ENCODE results near the gene TJP1. TPM values are rescaled to one million over a fixed set of nuclear protein-coding genes. Genes with fewer than 3 reads are reported as not detected.
"Not testable (repeated sequence)": the region's sequence is repeated elsewhere in the genome, so short reads cannot be mapped to it uniquely, and the experiment has no call there.

The TJP1 gene
- total RNA-seq, 1 donor from 2014 or later: not detected

GRCh38 chr15:29676374-29676960, 145.8 kb downstream of the TJP1 start:
- peaks cover 28% of the 10 kb centered on the region for H3K27me3 Mint-ChIP-seq (ENCODE audit: low read depth)
- H3K4me1 Mint-ChIP-seq (ENCODE audit: low read depth); H3K36me3 Mint-ChIP-seq (ENCODE audit: low read depth); H3K9me3 Mint-ChIP-seq; intact Hi-C loops (cut with micrococcal nuclease); DNase-seq (ENCODE audit: low spot score); H3K4me3 Mint-ChIP-seq (ENCODE audit: low read depth); H3K27ac Mint-ChIP-seq: not testable (repeated sequence)

- no peak overlapping the region for H3K27ac Mint-ChIP-seq
- H3K4me1 Mint-ChIP-seq (ENCODE audit: low read depth): no peaks in the 10 kb centered on the region
- H3K36me3 Mint-ChIP-seq (ENCODE audit: low read depth): no peaks in the 10 kb centered on the region
- no peak for DNase-seq (ENCODE audit: low spot score)
- H3K27me3 Mint-ChIP-seq (ENCODE audit: low read depth): peaks cover 28% of the 10 kb centered on the region
- no peaks in the 10 kb centered on the region for H3K9me3 Mint-ChIP-seq
- no peak overlapping the region for H3K4me3 Mint-ChIP-seq (ENCODE audit: low read depth)
- intact Hi-C loops (cut with micrococcal nuclease): no loop called here
These were observed 146.4 kb downstream of the TJP1 start for GRCh38 chr15:29675791-29676301.

GRCh38 chr15:29674661-29675533, 147.4 kb downstream of the TJP1 start:
- no peak overlapping the region for H3K27ac Mint-ChIP-seq
- no peaks in the 10 kb centered on the region for H3K9me3 Mint-ChIP-seq
- no peak for DNase-seq (ENCODE audit: low spot score)
- intact Hi-C loops (cut with micrococcal nuclease): no loop called here
- peaks cover 28% of the 10 kb centered on the region for H3K27me3 Mint-ChIP-seq (ENCODE audit: low read depth)
- no peaks in the 10 kb centered on the region for H3K36me3 Mint-ChIP-seq (ENCODE audit: low read depth)
- no peak overlapping the region for H3K4me3 Mint-ChIP-seq (ENCODE audit: low read depth)
- no peaks in the 10 kb centered on the region for H3K4me1 Mint-ChIP-seq (ENCODE audit: low read depth)

GRCh38 chr15:29672923-29673809, 149.1 kb downstream of the TJP1 start:
- H3K9me3 Mint-ChIP-seq: no peaks in the 10 kb centered on the region
- H3K4me3 Mint-ChIP-seq (ENCODE audit: low read depth): no peak overlapping the region
- H3K27ac Mint-ChIP-seq: no peak overlapping the region
- peaks cover 28% of the 10 kb centered on the region for H3K27me3 Mint-ChIP-seq (ENCODE audit: low read depth)
- DNase-seq (ENCODE audit: low spot score): no peak
- intact Hi-C loops (cut with micrococcal nuclease): no loop called here
- no peaks in the 10 kb centered on the region for H3K4me1 Mint-ChIP-seq (ENCODE audit: low read depth)
- H3K36me3 Mint-ChIP-seq (ENCODE audit: low read depth): no peaks in the 10 kb centered on the region

GRCh38 chr15:29672446-29672845, 149.8 kb downstream of the TJP1 start:
- H3K27me3 Mint-ChIP-seq (ENCODE audit: low read depth): peaks cover 25% of the 10 kb centered on the region
- no peaks in the 10 kb centered on the region for H3K4me1 Mint-ChIP-seq (ENCODE audit: low read depth)
- H3K4me3 Mint-ChIP-seq (ENCODE audit: low read depth): no peak overlapping the region
- no peaks in the 10 kb centered on the region for H3K9me3 Mint-ChIP-seq
- intact Hi-C loops (cut with micrococcal nuclease): no loop called here
- no peak overlapping the region for H3K27ac Mint-ChIP-seq
- no peak for DNase-seq (ENCODE audit: low spot score)
- no peaks in the 10 kb centered on the region for H3K36me3 Mint-ChIP-seq (ENCODE audit: low read depth)

- H3K4me3 Mint-ChIP-seq (ENCODE audit: low read depth); H3K27ac Mint-ChIP-seq; DNase-seq (ENCODE audit: low spot score); H3K36me3 Mint-ChIP-seq (ENCODE audit: low read depth); H3K9me3 Mint-ChIP-seq; intact Hi-C loops (cut with micrococcal nuclease); H3K4me1 Mint-ChIP-seq (ENCODE audit: low read depth): not testable (repeated sequence)
- H3K27me3 Mint-ChIP-seq (ENCODE audit: low read depth): peaks cover 21% of the 10 kb centered on the region
These were observed 150.2 kb downstream of the TJP1 start for GRCh38 chr15:29672046-29672445.

GRCh38 chr15:29670998-29671981, 151.0 kb downstream of the TJP1 start:
- no peak for DNase-seq (ENCODE audit: low spot score)
- Mint-ChIP-seq H3K27me3 (ENCODE audit: low read depth) (peaks cover 16% of the 10 kb centered on the region), H3K4me3 (ENCODE audit: low read depth) (no peak overlapping the region), H3K9me3 (no peaks in the 10 kb centered on the region), H3K27ac (no peak overlapping the region), H3K36me3 (ENCODE audit: low read depth) (no peaks in the 10 kb centered on the region), H3K4me1 (ENCODE audit: low read depth) (no peaks in the 10 kb centered on the region)
- intact Hi-C loops (cut with micrococcal nuclease): no loop called here

GRCh38 chr15:29670266-29670665, 152.0 kb downstream of the TJP1 start:
- DNase-seq (ENCODE audit: low spot score): no peak

GRCh38 chr15:29669823-29670222, 152.4 kb downstream of the TJP1 start:
- Mint-ChIP-seq H3K36me3 (ENCODE audit: low read depth) (no peaks in the 10 kb centered on the region), H3K9me3 (no peaks in the 10 kb centered on the region), H3K4me3 (ENCODE audit: low read depth) (no peak overlapping the region), H3K27ac (no peak overlapping the region), H3K27me3 (ENCODE audit: low read depth) (peaks cover 13% of the 10 kb centered on the region), H3K4me1 (ENCODE audit: low read depth) (no peaks in the 10 kb centered on the region)
- DNase-seq (ENCODE audit: low spot score): no peak
- intact Hi-C loops (cut with micrococcal nuclease): no loop called here

More at GRCh38 chr15:29670266-29670665, 152.0 kb downstream of the TJP1 start:
- H3K9me3 Mint-ChIP-seq: no peaks in the 10 kb centered on the region
- H3K27ac Mint-ChIP-seq: no peak overlapping the region
- no peak overlapping the region for H3K4me3 Mint-ChIP-seq (ENCODE audit: low read depth)
- peaks cover 13% of the 10 kb centered on the region for H3K27me3 Mint-ChIP-seq (ENCODE audit: low read depth)
- intact Hi-C loops (cut with micrococcal nuclease): no loop called here
- no peaks in the 10 kb centered on the region for H3K4me1 Mint-ChIP-seq (ENCODE audit: low read depth)
- no peaks in the 10 kb centered on the region for H3K36me3 Mint-ChIP-seq (ENCODE audit: low read depth)

GRCh38 chr15:29668120-29668602, 154.1 kb downstream of the TJP1 start:
- H3K27ac Mint-ChIP-seq: no peak overlapping the region
- DNase-seq (ENCODE audit: low spot score): peak; percentile 21
- no peaks in the 10 kb centered on the region for H3K9me3 Mint-ChIP-seq
- no peaks in the 10 kb centered on the region for H3K36me3 Mint-ChIP-seq (ENCODE audit: low read depth)
- peaks cover 4% of the 10 kb centered on the region for H3K27me3 Mint-ChIP-seq (ENCODE audit: low read depth)
- no peaks in the 10 kb centered on the region for H3K4me1 Mint-ChIP-seq (ENCODE audit: low read depth)
- no peak overlapping the region for H3K4me3 Mint-ChIP-seq (ENCODE audit: low read depth)
- intact Hi-C loops (cut with micrococcal nuclease): no loop called here

- no peaks in the 10 kb centered on the region for H3K27me3 Mint-ChIP-seq (ENCODE audit: low read depth)
- no peaks in the 10 kb centered on the region for H3K4me1 Mint-ChIP-seq (ENCODE audit: low read depth)
- no peak overlapping the region for H3K27ac Mint-ChIP-seq
- DNase-seq (ENCODE audit: low spot score): no peak
- intact Hi-C loops (cut with micrococcal nuclease): no loop called here
- H3K9me3 Mint-ChIP-seq: no peaks in the 10 kb centered on the region
- no peaks in the 10 kb centered on the region for H3K36me3 Mint-ChIP-seq (ENCODE audit: low read depth)
- H3K4me3 Mint-ChIP-seq (ENCODE audit: low read depth): no peak overlapping the region
These were observed 156.0 kb downstream of the TJP1 start for GRCh38 chr15:29666241-29666640.

Measured in activated T-helper 2 cell treated with anti-CD3 and anti-CD28 coated beads, Interferon-gamma antibody, Interleukin-2, Interleukin-4, amounts not matched to agents 10 μg/mL and 5 μg/mL and 100 μg/mL, durations not matched to agents 14 hours and 24 hours and 36 hours (primary cell).